HEK293 (cell line): ENCODE results near the gene FGFR4.

Experiments used
- GLIS1 ChIP-seq: fragments of 450-650 bp; formaldehyde crosslinking; IDR thresholded peaks from 2 replicates; pipeline ENCODE4 v1.5.1; 2016; ENCODE audit warnings: missing biosample characterization, missing genetic modification characterization
- KLF17 ChIP-seq: fragments of 450-650 bp; formaldehyde crosslinking; IDR thresholded peaks from 2 replicates; pipeline ENCODE4 v1.5.1; 2016; ENCODE audit warnings: missing biosample characterization, missing genetic modification characterization
- PATZ1 ChIP-seq: fragments of 450-650 bp; formaldehyde crosslinking; IDR thresholded peaks from 2 replicates; pipeline ENCODE4 v1.5.1; 2016; ENCODE audit warnings: missing biosample characterization, missing genetic modification characterization
- ZFHX2 ChIP-seq: fragments of 450-650 bp; formaldehyde crosslinking; conservative IDR thresholded peaks from 2 replicates; pipeline ENCODE4 v1.5.1; 2016; ENCODE audit warnings: missing biosample characterization, missing genetic modification characterization
- ZNF114 ChIP-seq: fragments of 450-650 bp; formaldehyde crosslinking; IDR thresholded peaks from 2 replicates; pipeline ENCODE4 v1.5.0; 2017; ENCODE audit warnings: missing biosample characterization, missing genetic modification characterization
- ZNF121 ChIP-seq: fragments of 450-650 bp; formaldehyde crosslinking; IDR thresholded peaks from 2 replicates; pipeline ENCODE4 v1.5.1; 2016; ENCODE audit warnings: missing biosample characterization, missing genetic modification characterization
- ZNF18 ChIP-seq: fragments of 450-650 bp; formaldehyde crosslinking; IDR thresholded peaks from 2 replicates; pipeline ENCODE4 v1.5.1; 2016; ENCODE audit warnings: missing biosample characterization, missing genetic modification characterization
- ZNF350 ChIP-seq: fragments of 450-650 bp; formaldehyde crosslinking; IDR thresholded peaks from 2 replicates; pipeline ENCODE4 v1.5.0; 2017; ENCODE audit warnings: missing biosample characterization, mild to moderate bottlenecking, missing genetic modification characterization
- ZNF555 ChIP-seq: fragments of 450-650 bp; formaldehyde crosslinking; conservative IDR thresholded peaks from 2 replicates; pipeline ENCODE4 v1.5.1; 2017; ENCODE audit warnings: missing biosample characterization, mild to moderate bottlenecking, missing genetic modification characterization, inconsistent platforms
- ZNF624 ChIP-seq: fragments of 450-650 bp; formaldehyde crosslinking; IDR thresholded peaks from 2 replicates; pipeline ENCODE4 v1.5.1; 2017; ENCODE audit warnings: missing biosample characterization, missing genetic modification characterization
- ZNF792 ChIP-seq: fragments of 450-650 bp; formaldehyde crosslinking; IDR thresholded peaks from 2 replicates; pipeline ENCODE4 v1.5.1; 2016; ENCODE audit warnings: missing biosample characterization, missing genetic modification characterization
- ZSCAN16 ChIP-seq: fragments of 450-650 bp; formaldehyde crosslinking; IDR thresholded peaks from 2 replicates; pipeline ENCODE4 v1.5.1; 2016; ENCODE audit warnings: missing biosample characterization, missing genetic modification characterization
- TF ChIP-seq, protein P1 (sequence below): fragments of 450-650 bp; formaldehyde crosslinking; IDR thresholded peaks from 2 replicates; pipeline ENCODE4 v1.5.1; 2016; ENCODE audit warnings: missing biosample characterization, missing genetic modification characterization
- TF ChIP-seq, protein P2 (sequence below): fragments of 450-650 bp; formaldehyde crosslinking; IDR thresholded peaks from 2 replicates; pipeline ENCODE4 v1.5.1; 2016; ENCODE audit warnings: missing biosample characterization, missing genetic modification characterization, low read depth

GRCh38 chr5:177100714-177101121, 14.0 kb downstream of the FGFR4 start:
- TF ChIP-seq ZNF792 (tag by site-specific recombination) (no peak), GLIS1 (tag by site-specific recombination) (no peak), PATZ1 (no peak), ZFHX2 (tag by site-specific recombination) (no peak), ZNF18 (tag by site-specific recombination) (no peak), ZNF121 (tag by site-specific recombination) (no peak), KLF17 (no peak), ZSCAN16 (tag by site-specific recombination) (no peak), ZNF555 (tag by site-specific recombination) (no peak), ZNF114 (no peak), ZNF624 (tag by site-specific recombination) (no peak), ZNF350 (tag by site-specific recombination) (no peak)
- TF ChIP-seq, protein P1, sequence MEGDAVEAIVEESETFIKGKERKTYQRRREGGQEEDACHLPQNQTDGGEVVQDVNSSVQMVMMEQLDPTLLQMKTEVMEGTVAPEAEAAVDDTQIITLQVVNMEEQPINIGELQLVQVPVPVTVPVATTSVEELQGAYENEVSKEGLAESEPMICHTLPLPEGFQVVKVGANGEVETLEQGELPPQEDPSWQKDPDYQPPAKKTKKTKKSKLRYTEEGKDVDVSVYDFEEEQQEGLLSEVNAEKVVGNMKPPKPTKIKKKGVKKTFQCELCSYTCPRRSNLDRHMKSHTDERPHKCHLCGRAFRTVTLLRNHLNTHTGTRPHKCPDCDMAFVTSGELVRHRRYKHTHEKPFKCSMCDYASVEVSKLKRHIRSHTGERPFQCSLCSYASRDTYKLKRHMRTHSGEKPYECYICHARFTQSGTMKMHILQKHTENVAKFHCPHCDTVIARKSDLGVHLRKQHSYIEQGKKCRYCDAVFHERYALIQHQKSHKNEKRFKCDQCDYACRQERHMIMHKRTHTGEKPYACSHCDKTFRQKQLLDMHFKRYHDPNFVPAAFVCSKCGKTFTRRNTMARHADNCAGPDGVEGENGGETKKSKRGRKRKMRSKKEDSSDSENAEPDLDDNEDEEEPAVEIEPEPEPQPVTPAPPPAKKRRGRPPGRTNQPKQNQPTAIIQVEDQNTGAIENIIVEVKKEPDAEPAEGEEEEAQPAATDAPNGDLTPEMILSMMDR (tag by site-specific recombination) = no peak
- TF ChIP-seq, protein P2, sequence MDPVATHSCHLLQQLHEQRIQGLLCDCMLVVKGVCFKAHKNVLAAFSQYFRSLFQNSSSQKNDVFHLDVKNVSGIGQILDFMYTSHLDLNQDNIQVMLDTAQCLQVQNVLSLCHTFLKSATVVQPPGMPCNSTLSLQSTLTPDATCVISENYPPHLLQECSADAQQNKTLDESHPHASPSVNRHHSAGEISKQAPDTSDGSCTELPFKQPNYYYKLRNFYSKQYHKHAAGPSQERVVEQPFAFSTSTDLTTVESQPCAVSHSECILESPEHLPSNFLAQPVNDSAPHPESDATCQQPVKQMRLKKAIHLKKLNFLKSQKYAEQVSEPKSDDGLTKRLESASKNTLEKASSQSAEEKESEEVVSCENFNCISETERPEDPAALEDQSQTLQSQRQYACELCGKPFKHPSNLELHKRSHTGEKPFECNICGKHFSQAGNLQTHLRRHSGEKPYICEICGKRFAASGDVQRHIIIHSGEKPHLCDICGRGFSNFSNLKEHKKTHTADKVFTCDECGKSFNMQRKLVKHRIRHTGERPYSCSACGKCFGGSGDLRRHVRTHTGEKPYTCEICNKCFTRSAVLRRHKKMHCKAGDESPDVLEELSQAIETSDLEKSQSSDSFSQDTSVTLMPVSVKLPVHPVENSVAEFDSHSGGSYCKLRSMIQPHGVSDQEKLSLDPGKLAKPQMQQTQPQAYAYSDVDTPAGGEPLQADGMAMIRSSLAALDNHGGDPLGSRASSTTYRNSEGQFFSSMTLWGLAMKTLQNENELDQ (tag by site-specific recombination) = no peak
